DLD1 (cell line): ENCODE data around the gene RIF1.

Source experiments
- in situ Hi-C: cut with HindIII; loops from 2 replicates; pipeline ENCODE4 v1.10.0; 2017; ENCODE audit warnings: low sequenced_read_pairs

Gene RIF1

DNA sequence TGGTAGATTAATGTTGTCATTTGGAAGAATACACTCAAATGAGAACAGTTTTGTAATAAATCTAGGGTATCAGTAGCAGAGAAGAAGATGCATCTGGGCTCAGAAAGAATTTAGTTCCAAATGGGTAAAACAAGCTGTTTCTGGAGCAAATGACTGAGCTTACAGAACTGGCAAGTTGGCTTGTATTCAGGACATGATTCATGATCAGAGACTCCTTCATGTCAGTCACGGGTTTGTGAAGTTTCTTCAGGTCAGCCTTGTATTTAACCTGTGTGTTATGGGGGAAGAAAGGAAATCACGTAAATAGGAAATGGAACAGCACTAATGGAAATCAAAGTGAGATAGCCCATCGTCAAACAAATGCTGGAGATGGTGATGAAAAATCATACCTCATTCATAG lies 109.1 kb downstream of the RIF1 start:
- in situ Hi-C loops = no loop called here

GRCh38 chr2:151520976-151521375 lies 111.3 kb downstream of the RIF1 start:
- in situ Hi-C loops = no loop called here

DNA sequence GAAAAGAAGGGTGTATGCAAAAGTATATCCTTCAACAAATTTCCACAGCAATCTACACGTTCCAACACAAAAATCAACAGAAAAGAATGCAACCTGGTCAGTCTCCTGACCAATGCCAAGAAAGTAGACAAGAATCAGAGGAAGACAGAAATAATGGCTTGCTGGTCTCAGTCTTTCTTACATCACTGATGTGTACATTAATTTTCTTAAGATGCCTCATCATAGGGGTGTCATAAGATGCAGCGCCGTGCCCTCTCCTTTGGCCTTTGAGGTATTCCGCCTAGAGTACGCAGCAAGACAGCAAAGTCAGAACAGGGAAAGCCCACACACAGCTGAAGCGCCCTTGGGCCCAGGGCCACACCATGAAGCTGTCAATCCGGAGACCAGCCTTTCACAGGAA lies 112.9 kb downstream of the RIF1 start:
- in situ Hi-C loops = no loop called here

DNA sequence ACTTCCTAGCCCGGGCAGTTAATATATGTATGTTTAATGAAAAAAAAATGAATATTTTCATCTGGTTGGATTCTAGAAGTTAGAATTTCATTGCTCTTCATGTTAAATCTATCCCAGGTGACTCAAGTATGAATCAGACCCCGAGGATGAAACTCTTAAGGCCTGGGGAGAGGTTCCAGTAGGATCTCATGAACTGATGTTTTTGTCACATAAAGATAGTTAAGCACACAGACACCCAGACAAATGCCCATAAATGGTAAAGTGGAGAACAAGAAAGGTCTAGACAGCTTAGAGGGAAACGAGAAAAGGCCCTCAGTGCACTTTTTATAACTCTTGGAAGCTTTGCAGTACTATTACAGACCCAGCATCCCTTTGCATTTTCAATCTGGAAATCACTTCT lies 114.1 kb downstream of the RIF1 start:
- in situ Hi-C loops = no loop called here

GRCh38 chr2:151525821-151526373 lies 116.2 kb downstream of the RIF1 start:
- in situ Hi-C loops = no loop called here

- in situ Hi-C loops = no loop called here
Observed at GRCh38 chr2:151526572-151527090, 116.9 kb downstream of the RIF1 start.
